Fibroblast of mammary gland (primary cell): ENCODE data around the gene SLC1A3.

Experiments
- DNase-seq: peaks from one replicate; pipeline ENCODE4 v3.0.0-alpha.2; 2010; ENCODE audit warnings: low read depth
- H3K4me3 ChIP-seq: 2 replicates; pipeline ENCODE4 v1.5.1; 2011; ENCODE audit warnings: low read depth, mild to moderate bottlenecking, low read length, moderate library complexity; ENCODE audit not compliant: control insufficient read depth
- CTCF ChIP-seq: conservative IDR thresholded peaks from 2 replicates; pipeline ENCODE4 v1.5.1; 2011; ENCODE audit warnings: low read depth, low read length, inconsistent platforms; ENCODE audit not compliant: control insufficient read depth, insufficient read depth

Gene SLC1A3

GRCh38 chr5:36644727-36645126, 38.3 kb downstream of the SLC1A3 start:
- no peak for TF ChIP-seq CTCF
- no peak overlapping the region for H3K4me3 ChIP-seq
- DNase-seq, result no peak

GRCh38 chr5:36646100-36646499, 39.7 kb downstream of the SLC1A3 start:
- no peak overlapping the region for H3K4me3 ChIP-seq
- no peak for TF ChIP-seq CTCF
- DNase-seq, result no peak

- TF ChIP-seq CTCF, result no peak
- no peak for DNase-seq
- no peak overlapping the region for H3K4me3 ChIP-seq
These were observed 40.2 kb downstream of the SLC1A3 start for GRCh38 chr5:36646507-36647023.

GRCh38 chr5:36647046-36647445, 40.6 kb downstream of the SLC1A3 start:
- TF ChIP-seq CTCF, result no peak
- H3K4me3 ChIP-seq, result no peak overlapping the region
- no peak for DNase-seq

GRCh38 chr5:36648426-36648825, 42.0 kb downstream of the SLC1A3 start:
- no peak for TF ChIP-seq CTCF
- H3K4me3 ChIP-seq, result no peak overlapping the region
- DNase-seq, result no peak

- TF ChIP-seq CTCF, result no peak
- no peak overlapping the region for H3K4me3 ChIP-seq
- no peak for DNase-seq
These were observed 45.6 kb downstream of the SLC1A3 start for GRCh38 chr5:36651761-36652685.
